C4-2B (cell line): Measurements from ENCODE around the gene S1PR3.

ENCODE experiments used
- H3K27ac ChIP-seq: fragments of 450-650 bp; 2 replicates; pipeline ENCODE4 v1.5.1; 2017
- CTCF ChIP-seq: fragments of 450-650 bp; conservative IDR thresholded peaks from 2 replicates; pipeline ENCODE4 v1.5.1; 2017; ENCODE audit warnings: mild to moderate bottlenecking
- ZFX ChIP-seq: fragments of 450-650 bp; IDR thresholded peaks from 2 replicates; pipeline ENCODE4 v1.6.1; 2017

The S1PR3 gene

GRCh38 chr9:88978034-88978433 is 13.2 kb upstream of the S1PR3 start:
- no peak for TF ChIP-seq CTCF
- TF ChIP-seq ZFX, result no peak
- H3K27ac ChIP-seq, result no peak overlapping the region

GRCh38 chr9:88979021-88979420 is 12.2 kb upstream of the S1PR3 start:
- H3K27ac ChIP-seq, result no peak overlapping the region
- no peak for TF ChIP-seq CTCF

- H3K27ac ChIP-seq, result no peak overlapping the region
- no peak for TF ChIP-seq CTCF
- TF ChIP-seq ZFX, result no peak
These were observed 11.5 kb upstream of the S1PR3 start for GRCh38 chr9:88979791-88980190.

- TF ChIP-seq ZFX (no peak), CTCF (no peak)
- H3K27ac ChIP-seq, result no peak overlapping the region
These were observed 10.5 kb upstream of the S1PR3 start for GRCh38 chr9:88980740-88981203.

- TF ChIP-seq CTCF, result no peak
- TF ChIP-seq ZFX, result no peak
- H3K27ac ChIP-seq, result no peak overlapping the region
These were observed 7.3 kb upstream of the S1PR3 start for GRCh38 chr9:88983865-88984542.

GRCh38 chr9:88984543-88984883 is 6.8 kb upstream of the S1PR3 start:
- TF ChIP-seq ZFX (no peak), CTCF (no peak)
- H3K27ac ChIP-seq, result no peak overlapping the region

- H3K27ac ChIP-seq, result no peak overlapping the region
- no peak for TF ChIP-seq ZFX
- TF ChIP-seq CTCF, result no peak
These were observed 5.7 kb upstream of the S1PR3 start for GRCh38 chr9:88985616-88986015.
